ENCODE data around the gene MAPK4.

- TF ChIP-seq, protein P1, sequence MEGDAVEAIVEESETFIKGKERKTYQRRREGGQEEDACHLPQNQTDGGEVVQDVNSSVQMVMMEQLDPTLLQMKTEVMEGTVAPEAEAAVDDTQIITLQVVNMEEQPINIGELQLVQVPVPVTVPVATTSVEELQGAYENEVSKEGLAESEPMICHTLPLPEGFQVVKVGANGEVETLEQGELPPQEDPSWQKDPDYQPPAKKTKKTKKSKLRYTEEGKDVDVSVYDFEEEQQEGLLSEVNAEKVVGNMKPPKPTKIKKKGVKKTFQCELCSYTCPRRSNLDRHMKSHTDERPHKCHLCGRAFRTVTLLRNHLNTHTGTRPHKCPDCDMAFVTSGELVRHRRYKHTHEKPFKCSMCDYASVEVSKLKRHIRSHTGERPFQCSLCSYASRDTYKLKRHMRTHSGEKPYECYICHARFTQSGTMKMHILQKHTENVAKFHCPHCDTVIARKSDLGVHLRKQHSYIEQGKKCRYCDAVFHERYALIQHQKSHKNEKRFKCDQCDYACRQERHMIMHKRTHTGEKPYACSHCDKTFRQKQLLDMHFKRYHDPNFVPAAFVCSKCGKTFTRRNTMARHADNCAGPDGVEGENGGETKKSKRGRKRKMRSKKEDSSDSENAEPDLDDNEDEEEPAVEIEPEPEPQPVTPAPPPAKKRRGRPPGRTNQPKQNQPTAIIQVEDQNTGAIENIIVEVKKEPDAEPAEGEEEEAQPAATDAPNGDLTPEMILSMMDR (IDR thresholded peaks at IDR 0.05; ENCODE audit: insufficient read depth, low read depth, low read length): no peak
- TF ChIP-seq EZH2 (IDR thresholded peaks at IDR 0.05; ENCODE audit: insufficient read depth, low read length): no peak
Measured at GRCh38 chr18:50749421-50749820, 189.5 kb downstream of the MAPK4 start.
